GM12878 (cell line): Measurements from ENCODE around the gene HCRT. TPM values are rescaled to one million over a fixed set of nuclear protein-coding genes. Genes with fewer than 3 reads are reported as not detected.

Experiments used
- ASH2L ChIP-seq: fragments of 300-600, 200-600 bp; sonication (generic); IDR thresholded peaks from 2 replicates; pipeline ENCODE4 v1.6.1; 2017; ENCODE audit warnings: low read depth, mild to moderate bottlenecking, borderline replicate concordance
- CBFB ChIP-seq: IDR thresholded peaks from 2 replicates; pipeline ENCODE4 v1.6.1; 2016; ENCODE audit warnings: antibody characterized with exemption, low read depth
- EGR1 ChIP-seq, 2 experiments: IDR thresholded peaks; 1 replicate in 1 of 2; 2 replicates in 1 of 2; pipeline ENCODE4 v1.6.1; 2011 to 2012; ENCODE audit warnings: low read depth in 2 of 2, low read length in 2 of 2, borderline replicate concordance in 1 of 2, mild to moderate bottlenecking in 1 of 2, moderate library complexity in 1 of 2
- GABPA ChIP-seq: IDR thresholded peaks from 2 replicates; pipeline ENCODE4 v1.6.1; 2014; ENCODE audit warnings: antibody characterized with exemption, low read depth, mild to moderate bottlenecking, inconsistent platforms
- JUNB ChIP-seq: IDR thresholded peaks from 2 replicates; pipeline ENCODE4 v1.6.1; 2016; ENCODE audit warnings: antibody characterized with exemption, mild to moderate bottlenecking
- KAT2A ChIP-seq: conservative IDR thresholded peaks from 2 replicates; pipeline ENCODE4 v1.6.1; 2011; ENCODE audit warnings: low read depth, low read length; ENCODE audit not compliant: control insufficient read depth
- NFIC ChIP-seq: IDR thresholded peaks from 2 replicates; pipeline ENCODE4 v1.6.1; 2012; ENCODE audit warnings: low read depth, mild to moderate bottlenecking, inconsistent platforms, low read length, moderate library complexity
- NFYA ChIP-seq: IDR thresholded peaks from 2 replicates; pipeline ENCODE4 v1.6.1; 2011; ENCODE audit warnings: low read depth, mild to moderate bottlenecking, low read length, improper control_type of control experiment, borderline replicate concordance
- NR2C1 ChIP-seq: fragments of 450-650 bp; IDR thresholded peaks from 2 replicates; pipeline ENCODE4 v1.6.1; 2017; ENCODE audit warnings: antibody characterized with exemption, mild to moderate bottlenecking, moderate library complexity
- NR2C2 ChIP-seq: IDR thresholded peaks from 2 replicates; pipeline ENCODE4 v1.6.1; 2011; ENCODE audit warnings: borderline replicate concordance, low read depth; ENCODE audit not compliant: control insufficient read depth, insufficient read length
- PML ChIP-seq: IDR thresholded peaks from 2 replicates; pipeline ENCODE4 v1.6.1; 2012; ENCODE audit warnings: low read length, inconsistent platforms
- RELA ChIP-seq: fragments of 450-650 bp; IDR thresholded peaks from 2 replicates; pipeline ENCODE4 v1.8.0; 2014; ENCODE audit warnings: borderline replicate concordance; ENCODE audit not compliant: partially characterized antibody
- RFX5 ChIP-seq: IDR thresholded peaks from 2 replicates; pipeline ENCODE4 v1.6.1; 2011; ENCODE audit warnings: low read depth, low read length, improper control_type of control experiment
- SIX5 ChIP-seq: IDR thresholded peaks from 2 replicates; pipeline ENCODE4 v1.6.1; 2011; ENCODE audit warnings: mild to moderate bottlenecking, low read depth, low read length, moderate library complexity; ENCODE audit not compliant: severe bottlenecking
- SMAD5 ChIP-seq: IDR thresholded peaks from 2 replicates; pipeline ENCODE4 v1.6.1; 2016; ENCODE audit warnings: antibody characterized with exemption, low read depth
- SMARCA5 ChIP-seq: fragments of 450-650 bp; IDR thresholded peaks from 2 replicates; pipeline ENCODE4 v1.6.1; 2017; ENCODE audit warnings: mild to moderate bottlenecking
- SP1 ChIP-seq: IDR thresholded peaks from one replicate; pipeline ENCODE4 v1.6.1; 2011; ENCODE audit warnings: low read depth, low read length
- STAT1 ChIP-seq: fragments of 450-650 bp; conservative IDR thresholded peaks from 2 replicates; pipeline ENCODE4 v1.6.1; 2014; ENCODE audit warnings: antibody characterized with exemption, mild to moderate bottlenecking
- STAT3 ChIP-seq: IDR thresholded peaks from 2 replicates; pipeline ENCODE4 v1.6.1; 2011; ENCODE audit warnings: low read depth, low read length, improper control_type of control experiment
- TAF1 ChIP-seq: IDR thresholded peaks from 2 replicates; pipeline ENCODE4 v1.6.1; 2011; ENCODE audit warnings: mild to moderate bottlenecking, low read depth, low read length, borderline replicate concordance
- TCF12 ChIP-seq: IDR thresholded peaks from 2 replicates; pipeline ENCODE4 v1.6.1; 2011; ENCODE audit warnings: low read depth, mild to moderate bottlenecking, low read length
- ZNF274 ChIP-seq: IDR thresholded peaks from one replicate; pipeline ENCODE4 v1.8.0; 2011; ENCODE audit not compliant: insufficient read length, insufficient read depth
- ZNF622 ChIP-seq: fragments of 450-650 bp; IDR thresholded peaks from 2 replicates; pipeline ENCODE4 v1.6.1; 2017; ENCODE audit warnings: mild to moderate bottlenecking, inconsistent platforms
- polyA plus RNA-seq, 11 experiments: library from polyadenylated mRNA; depleted of rRNA in 4 of 11; unstranded in 6 of 11; stranded (reverse) in 5 of 11; fragments of >200 nt; fragmentation: Nextera tagmentation in 4 of 11; fragmentation: Illumina TruSeq in 1 of 11; extraction: Ambion mirVana in 4 of 11; extraction: Trizol in 1 of 11; gene quantifications; 1 replicate in 1 of 11; 2 replicates in 10 of 11; pipeline versions ENCODE4 v1.2.1 to v1.2.3, GENCODE V29; 2011 to 2016; ENCODE audit warnings: inconsistent platforms in 2 of 11, missing spikeins in 2 of 11, low read depth in 1 of 11
- total RNA-seq, 4 experiments: library from RNA; depleted of rRNA in 3 of 4; stranded (reverse); fragments of >200 nt in 3 of 4; fragmentation: Illumina TruSeq in 1 of 4; extraction: Trizol in 1 of 4; gene quantifications; 2 replicates each; pipeline versions ENCODE4 v1.2.1 to v1.2.3, GENCODE V29; 2013 to 2021
- TF ChIP-seq, protein P1 (sequence below): fragments of 450-650 bp; IDR thresholded peaks from 2 replicates; pipeline ENCODE4 v1.6.1; 2017; ENCODE audit warnings: mild to moderate bottlenecking, moderate library complexity
- TF ChIP-seq, protein P2 (sequence below): fragments of 450-650 bp; IDR thresholded peaks from 2 replicates; pipeline ENCODE4 v1.6.1; 2016; ENCODE audit warnings: mild to moderate bottlenecking
- TF ChIP-seq, protein P3 (sequence below): IDR thresholded peaks from 2 replicates; pipeline ENCODE4 v1.6.1; 2011; ENCODE audit warnings: low read depth, low read length, improper control_type of control experiment, borderline replicate concordance

HCRT gene
- total and polyA plus RNA-seq, 10 of the 15 experiments (the other 5 are each of a cell fraction or from before 2014, with no cell fraction given) = 0.41 TPM; not detected in 9

DNA sequence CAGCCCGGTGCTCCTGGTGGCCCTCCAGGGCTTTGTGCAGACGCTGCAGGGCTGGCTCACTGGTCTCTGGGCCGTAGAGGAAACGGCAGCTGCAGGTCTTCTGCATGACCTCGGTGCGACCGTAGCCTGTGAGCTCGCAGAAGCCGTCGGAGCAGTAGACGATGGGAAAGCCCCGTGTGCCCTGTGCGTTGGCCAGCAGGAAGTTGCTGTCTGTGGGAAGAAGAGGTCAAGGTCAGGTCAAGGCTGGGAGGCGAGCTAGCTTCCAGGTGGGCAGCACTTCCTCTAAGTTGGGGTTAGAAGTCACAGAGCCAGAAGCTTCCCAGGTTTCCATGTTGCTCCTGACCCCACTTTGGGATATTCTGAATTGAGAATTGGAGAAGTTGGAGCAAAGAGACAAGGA is 6.4 kb downstream of the HCRT start (continued):
- TF ChIP-seq, protein P1, sequence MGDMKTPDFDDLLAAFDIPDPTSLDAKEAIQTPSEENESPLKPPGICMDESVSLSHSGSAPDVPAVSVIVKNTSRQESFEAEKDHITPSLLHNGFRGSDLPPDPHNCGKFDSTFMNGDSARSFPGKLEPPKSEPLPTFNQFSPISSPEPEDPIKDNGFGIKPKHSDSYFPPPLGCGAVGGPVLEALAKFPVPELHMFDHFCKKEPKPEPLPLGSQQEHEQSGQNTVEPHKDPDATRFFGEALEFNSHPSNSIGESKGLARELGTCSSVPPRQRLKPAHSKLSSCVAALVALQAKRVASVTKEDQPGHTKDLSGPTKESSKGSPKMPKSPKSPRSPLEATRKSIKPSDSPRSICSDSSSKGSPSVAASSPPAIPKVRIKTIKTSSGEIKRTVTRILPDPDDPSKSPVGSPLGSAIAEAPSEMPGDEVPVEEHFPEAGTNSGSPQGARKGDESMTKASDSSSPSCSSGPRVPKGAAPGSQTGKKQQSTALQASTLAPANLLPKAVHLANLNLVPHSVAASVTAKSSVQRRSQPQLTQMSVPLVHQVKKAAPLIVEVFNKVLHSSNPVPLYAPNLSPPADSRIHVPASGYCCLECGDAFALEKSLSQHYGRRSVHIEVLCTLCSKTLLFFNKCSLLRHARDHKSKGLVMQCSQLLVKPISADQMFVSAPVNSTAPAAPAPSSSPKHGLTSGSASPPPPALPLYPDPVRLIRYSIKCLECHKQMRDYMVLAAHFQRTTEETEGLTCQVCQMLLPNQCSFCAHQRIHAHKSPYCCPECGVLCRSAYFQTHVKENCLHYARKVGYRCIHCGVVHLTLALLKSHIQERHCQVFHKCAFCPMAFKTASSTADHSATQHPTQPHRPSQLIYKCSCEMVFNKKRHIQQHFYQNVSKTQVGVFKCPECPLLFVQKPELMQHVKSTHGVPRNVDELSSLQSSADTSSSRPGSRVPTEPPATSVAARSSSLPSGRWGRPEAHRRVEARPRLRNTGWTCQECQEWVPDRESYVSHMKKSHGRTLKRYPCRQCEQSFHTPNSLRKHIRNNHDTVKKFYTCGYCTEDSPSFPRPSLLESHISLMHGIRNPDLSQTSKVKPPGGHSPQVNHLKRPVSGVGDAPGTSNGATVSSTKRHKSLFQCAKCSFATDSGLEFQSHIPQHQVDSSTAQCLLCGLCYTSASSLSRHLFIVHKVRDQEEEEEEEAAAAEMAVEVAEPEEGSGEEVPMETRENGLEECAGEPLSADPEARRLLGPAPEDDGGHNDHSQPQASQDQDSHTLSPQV = no peak
- TF ChIP-seq JUNB (no peak), GABPA (no peak), STAT3 (no peak), SMAD5 (no peak), TCF12 (peak; percentile 33; the same call in 1 of the 2 replicates), STAT1 (no peak), ZNF622 (no peak), NR2C2 (no peak), NFYA (no peak), NFIC (no peak), RELA (peak; percentile 56), SIX5 (no peak), EGR1 (IDR thresholded peaks at IDR 0.05; ENCODE audit: borderline replicate concordance in 1 of 2, low read depth in 2 of 2, low read length in 2 of 2) (no peak), SMARCA5 (no peak), RFX5 (no peak), SP1 (no peak), PML (no peak), ASH2L (no peak), NR2C1 (peak; percentile 37; the same call in 1 of the 2 replicates), CBFB (no peak), ZNF274 (no peak), KAT2A (no peak), TAF1 (no peak)
- TF ChIP-seq, protein P2, sequence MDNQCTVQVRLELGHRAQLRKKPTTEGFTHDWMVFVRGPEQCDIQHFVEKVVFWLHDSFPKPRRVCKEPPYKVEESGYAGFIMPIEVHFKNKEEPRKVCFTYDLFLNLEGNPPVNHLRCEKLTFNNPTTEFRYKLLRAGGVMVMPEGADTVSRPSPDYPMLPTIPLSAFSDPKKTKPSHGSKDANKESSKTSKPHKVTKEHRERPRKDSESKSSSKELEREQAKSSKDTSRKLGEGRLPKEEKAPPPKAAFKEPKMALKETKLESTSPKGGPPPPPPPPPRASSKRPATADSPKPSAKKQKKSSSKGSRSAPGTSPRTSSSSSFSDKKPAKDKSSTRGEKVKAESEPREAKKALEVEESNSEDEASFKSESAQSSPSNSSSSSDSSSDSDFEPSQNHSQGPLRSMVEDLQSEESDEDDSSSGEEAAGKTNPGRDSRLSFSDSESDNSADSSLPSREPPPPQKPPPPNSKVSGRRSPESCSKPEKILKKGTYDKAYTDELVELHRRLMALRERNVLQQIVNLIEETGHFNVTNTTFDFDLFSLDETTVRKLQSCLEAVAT = no peak
- TF ChIP-seq, protein P3, sequence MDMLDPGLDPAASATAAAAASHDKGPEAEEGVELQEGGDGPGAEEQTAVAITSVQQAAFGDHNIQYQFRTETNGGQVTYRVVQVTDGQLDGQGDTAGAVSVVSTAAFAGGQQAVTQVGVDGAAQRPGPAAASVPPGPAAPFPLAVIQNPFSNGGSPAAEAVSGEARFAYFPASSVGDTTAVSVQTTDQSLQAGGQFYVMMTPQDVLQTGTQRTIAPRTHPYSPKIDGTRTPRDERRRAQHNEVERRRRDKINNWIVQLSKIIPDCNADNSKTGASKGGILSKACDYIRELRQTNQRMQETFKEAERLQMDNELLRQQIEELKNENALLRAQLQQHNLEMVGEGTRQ = no peak
